NCI-H2171 (cell line): ENCODE results near the gene UGT2A1.

Experiments used
- DNase-seq: peaks from one replicate; lab custom pipeline; 2025; lab: John Stamatoyannopoulos, UW

The UGT2A1 gene

DNA sequence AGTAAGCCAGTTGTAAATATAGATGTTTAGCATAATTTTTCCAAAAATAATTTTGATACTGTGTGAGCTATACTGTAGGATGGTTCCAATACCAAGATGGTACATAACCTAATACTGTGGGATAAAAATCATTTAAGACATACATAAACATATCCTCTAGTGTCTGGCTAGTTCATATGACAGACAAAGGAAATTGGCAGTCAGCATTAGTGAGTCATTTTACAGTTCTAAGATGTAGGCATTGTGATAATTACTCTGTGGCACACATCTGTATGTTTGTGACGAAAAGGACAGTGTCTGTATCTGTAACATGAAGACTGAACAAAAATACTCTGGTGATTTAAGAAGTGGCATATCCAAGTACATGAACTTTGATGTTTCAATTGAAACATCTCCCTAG is 63.2 kb downstream of the UGT2A1 start:
- DNase-seq, result no peak

- no peak for DNase-seq
Observed at GRCh38 chr4:69584135-69584534, 68.9 kb downstream of the UGT2A1 start.

- DNase-seq, result no peak
Observed at GRCh38 chr4:69583543-69583942, 69.5 kb downstream of the UGT2A1 start.

- no peak for DNase-seq
Observed at GRCh38 chr4:69577245-69577644, 75.8 kb downstream of the UGT2A1 start.

GRCh38 chr4:69576251-69576877 is 76.7 kb downstream of the UGT2A1 start:
- no peak for DNase-seq

DNA sequence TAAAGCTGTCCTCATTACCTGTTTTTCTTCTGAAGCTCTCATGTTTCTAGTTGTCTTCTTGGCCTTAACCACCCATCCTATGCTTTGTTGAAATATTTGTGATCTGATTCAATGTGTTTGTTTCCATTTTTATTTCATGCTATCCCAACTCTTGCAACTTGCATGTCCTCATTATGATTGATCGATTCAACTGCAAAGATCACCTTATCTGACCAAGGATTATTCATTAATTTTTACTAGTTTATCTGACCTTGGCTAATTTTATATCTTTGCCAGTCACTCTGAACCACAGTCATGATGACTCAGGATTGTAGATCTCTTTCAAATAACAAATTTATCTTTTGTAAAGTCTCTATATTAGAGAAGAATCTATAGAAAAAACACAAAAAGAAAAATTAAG is 84.3 kb downstream of the UGT2A1 start:
- DNase-seq, result no peak

- DNase-seq, result no peak
Observed at GRCh38 chr4:69563424-69563823, 89.6 kb downstream of the UGT2A1 start.

DNA sequence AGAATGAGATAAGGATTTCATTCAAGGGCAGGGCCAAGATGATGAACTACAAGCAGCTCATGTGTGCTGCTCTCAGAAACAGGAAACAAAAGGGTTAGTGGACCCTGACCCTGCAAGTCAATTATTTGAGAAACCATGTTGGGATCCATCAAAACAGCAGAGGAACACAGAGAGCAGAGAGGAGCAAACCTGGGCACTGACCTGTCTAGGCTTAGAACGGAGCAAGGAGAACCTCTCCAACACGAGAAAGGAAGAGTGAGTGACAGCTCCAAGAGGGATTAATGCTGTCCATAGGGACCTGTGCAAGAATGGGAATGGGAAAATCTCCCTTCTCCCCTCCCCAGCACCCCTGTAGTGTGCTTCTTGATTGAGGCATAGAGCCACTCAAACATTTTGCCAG is 103.4 kb downstream of the UGT2A1 start:
- no peak for DNase-seq

- DNase-seq, result no peak
Observed at GRCh38 chr4:69546134-69546765, 106.8 kb downstream of the UGT2A1 start.
